CD1c-positive myeloid dendritic cell (primary cell): ENCODE measurements around the gene FAM180A.
"Not testable (repeated sequence)": the region's sequence is repeated elsewhere in the genome, so short reads cannot be mapped to it uniquely, and the experiment has no call there.

Experiments
- DNase-seq: peaks from one replicate; pipeline ENCODE4 v3.0.0-alpha.2; 2016; ENCODE audit errors: extremely low spot score

Gene FAM180A

GRCh38 chr7:135741905-135742304 is 6.7 kb downstream of the FAM180A start:
- no peak for DNase-seq

GRCh38 chr7:135740889-135741288 is 7.7 kb downstream of the FAM180A start:
- no peak for DNase-seq

DNA sequence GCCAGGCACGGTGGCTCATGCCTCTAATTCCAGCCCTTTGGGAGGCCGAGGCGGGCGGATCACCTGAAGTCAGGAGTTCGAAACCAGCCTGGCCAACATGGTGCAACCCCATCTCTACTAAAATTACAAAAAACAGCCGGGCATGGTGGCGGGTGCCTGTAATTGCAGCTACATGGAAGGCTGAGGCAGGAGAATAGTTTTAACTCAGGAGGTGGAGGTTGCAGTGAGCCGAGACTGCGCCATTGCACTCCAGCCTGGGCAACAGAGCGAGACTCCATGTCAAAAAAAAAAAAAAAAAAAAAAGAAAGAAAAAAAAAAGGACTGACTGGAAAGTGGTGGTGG is 11.3 kb downstream of the FAM180A start:
- DNase-seq: not testable (repeated sequence)

DNA sequence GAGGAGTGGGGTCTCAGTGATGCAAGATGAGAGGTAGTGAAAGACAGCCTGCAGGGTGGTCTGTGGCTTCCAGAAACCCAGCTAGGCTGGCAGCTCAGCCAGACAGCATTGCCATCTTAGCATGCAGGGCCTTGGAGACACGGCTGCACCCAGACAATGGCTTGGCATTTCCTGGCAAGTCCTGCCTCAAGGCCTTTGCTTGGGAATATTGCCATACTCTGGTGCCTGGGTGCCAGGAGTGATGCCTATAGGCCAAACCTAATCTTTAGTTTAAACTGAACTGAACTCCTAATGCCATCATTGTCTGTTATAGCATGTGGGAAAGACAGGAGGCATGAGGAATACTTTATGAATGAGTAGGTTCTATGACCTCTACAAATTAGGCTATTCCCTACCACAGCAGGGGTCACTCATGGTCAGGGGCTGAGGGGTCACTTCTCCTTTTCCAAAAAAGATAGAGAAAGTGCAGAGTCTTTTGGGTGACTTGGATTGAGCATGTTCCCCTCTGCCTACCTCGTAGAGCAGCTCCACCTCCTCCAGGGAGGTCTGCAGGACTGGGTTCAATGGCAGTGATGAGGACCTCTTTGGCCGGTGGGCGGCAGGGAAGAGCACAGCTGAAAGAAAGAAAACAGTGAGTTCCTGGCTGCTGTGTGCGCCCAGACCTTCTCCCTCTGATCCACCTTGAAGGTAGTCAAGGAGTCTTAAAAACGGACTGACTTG is 11.9 kb downstream of the FAM180A start:
- DNase-seq: no peak

DNA sequence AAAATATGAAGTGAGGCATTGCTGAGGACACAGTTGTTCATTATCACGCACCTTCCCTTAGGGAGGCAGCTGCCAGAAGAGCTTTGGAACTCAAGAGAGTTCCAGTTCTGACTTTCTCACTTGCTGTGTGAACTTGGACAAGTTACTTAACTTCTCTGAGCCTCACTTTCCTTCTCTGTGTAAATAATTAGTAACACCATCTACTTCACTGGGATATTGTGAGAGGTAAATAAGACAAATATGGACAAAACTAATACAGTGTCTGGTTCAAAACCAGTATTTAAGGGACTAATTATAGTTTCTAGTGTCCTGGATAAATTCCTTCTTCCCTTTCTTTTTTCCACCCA is 14.3 kb downstream of the FAM180A start:
- DNase-seq: no peak

DNA sequence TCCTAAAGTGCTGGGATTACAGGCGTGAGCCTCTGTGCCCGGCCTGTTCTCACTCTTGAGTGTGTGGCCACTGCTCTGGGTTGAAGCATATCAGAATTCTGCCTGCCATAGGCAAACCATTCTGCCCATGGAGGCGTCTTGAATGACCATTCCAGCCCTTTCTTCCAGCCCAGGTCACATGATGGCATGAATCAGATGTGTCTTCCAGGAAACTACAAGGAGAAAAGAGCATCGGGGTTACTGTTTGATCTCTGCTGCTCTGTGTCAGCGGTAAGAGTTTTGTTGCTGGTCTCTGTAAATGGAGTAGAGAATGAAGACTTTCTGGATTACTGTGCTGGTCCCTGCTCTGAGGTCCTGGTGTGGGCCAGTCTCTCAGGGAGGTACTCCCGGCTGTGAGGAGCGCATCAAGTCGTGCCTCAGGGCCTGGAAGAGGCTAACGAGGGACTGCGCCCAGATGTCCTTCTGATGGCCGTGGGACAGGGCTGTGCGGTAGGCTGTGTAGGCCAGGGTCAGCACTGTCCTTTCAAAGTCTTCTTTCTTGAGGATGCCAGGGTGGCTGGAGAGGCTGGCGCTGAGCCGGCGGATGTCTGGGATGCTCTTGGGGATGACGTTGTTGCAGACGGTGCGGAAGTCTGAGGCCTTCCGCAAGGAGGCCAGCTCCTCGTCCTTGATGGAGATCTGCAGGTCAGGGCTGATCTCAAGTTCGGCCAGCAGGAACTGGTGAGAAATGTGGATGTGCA is 14.8 kb downstream of the FAM180A start:
- no peak for DNase-seq

GRCh38 chr7:135731131-135731530 is 17.5 kb downstream of the FAM180A start:
- DNase-seq: no peak

DNA sequence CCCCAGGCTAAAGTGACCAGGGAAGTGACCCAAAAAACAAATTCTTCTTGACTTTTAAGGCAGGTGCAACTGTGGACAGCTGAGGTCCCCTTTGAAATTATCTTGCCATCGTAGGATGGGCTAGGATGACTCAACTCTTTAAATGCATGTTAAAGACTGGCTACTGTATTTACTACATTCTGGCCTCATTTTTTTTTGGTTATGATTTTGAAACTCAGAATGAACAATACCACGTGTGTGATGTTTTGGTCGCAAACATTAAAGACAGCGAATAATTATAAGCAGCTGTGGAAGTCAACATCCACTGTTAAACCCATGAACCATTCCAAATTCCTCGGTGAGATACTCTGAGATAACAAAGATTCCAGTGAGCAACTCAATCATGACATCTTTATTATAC is 19.4 kb downstream of the FAM180A start:
- no peak for DNase-seq

DNA sequence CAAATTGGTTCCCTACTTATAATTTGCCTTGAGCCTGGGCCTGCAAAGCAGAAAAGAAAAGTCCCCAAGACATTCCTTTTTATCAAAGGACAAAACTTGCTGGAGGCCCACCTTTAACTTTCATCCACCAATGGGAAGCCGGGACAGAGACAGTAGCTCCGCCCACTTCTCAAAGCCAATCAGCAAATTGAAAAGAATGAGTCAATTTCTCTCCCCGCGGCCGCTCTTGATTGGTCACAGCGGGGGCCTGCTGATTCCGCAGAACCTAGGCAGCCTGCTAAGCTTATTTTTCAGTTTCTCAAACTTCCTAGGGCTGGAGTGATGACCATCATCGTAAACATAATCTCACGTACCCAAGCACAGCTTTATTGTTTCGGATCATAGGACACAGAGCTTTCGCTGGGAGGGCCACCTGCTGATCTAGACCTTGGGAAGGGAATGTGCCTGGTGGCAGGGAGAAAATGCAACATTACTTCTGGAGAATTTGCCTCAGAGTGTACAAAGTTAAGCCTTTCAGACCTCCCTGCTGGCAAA is 20.4 kb downstream of the FAM180A start, which contains the start of gene SLC13A4:
TSS of gene SLC13A4 (minus strand) at position 51 of the 534 bp plus-strand sequence. CDS start 690 bp downstream, outside the sequence.
- no peak for DNase-seq

GRCh38 chr7:135726911-135727673 is 21.5 kb downstream of the FAM180A start:
- DNase-seq: no peak

DNA sequence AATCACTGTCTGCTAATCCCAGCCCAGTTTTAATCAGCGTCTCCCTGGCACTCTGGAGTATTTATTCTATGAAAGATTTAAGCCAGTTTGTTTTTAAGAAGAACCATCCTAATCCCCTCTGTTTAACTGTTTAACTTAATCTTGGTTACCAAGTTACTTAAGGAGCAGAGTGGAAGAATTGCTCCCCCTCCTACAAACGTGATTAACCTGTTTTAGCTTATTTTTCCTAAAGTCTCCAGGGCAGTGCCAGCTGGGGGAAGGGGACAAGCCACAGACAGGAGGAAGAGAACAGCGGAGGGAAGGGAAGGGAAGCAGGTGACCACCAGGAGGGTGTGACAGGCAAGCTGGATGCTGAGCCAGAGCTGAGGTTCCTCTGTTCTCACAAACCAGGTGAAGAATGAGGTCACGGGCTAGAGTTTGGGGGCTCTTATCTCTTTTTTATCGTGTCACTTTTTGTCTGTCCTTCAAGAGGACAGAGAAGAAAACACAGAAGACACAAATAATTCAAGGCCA is 22.3 kb downstream of the FAM180A start:
- no peak for DNase-seq

- no peak for DNase-seq
Measured at GRCh38 chr7:135723411-135723810, 25.2 kb downstream of the FAM180A start.

GRCh38 chr7:135721198-135721820 is 27.3 kb downstream of the FAM180A start:
- DNase-seq: no peak

DNA sequence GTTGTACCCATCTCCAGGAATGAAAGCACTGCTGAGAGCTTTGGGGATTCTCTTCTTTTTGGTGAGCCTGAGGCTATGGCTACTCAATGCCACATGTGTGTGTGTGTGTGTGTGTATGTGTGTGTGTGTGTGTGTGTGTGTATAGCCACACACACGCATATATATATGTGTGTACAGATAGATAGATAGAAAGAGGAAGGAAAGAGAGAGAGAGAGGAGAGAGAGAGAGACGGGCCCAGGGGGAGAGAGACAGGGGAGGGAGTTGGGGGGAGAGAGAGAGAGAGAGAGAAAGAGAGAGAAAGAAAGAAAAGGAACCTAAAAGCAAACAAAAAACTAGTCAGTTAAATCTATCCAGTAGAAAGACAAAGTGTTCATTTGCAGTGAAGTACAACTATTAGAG is 28.9 kb downstream of the FAM180A start:
- no peak for DNase-seq

- DNase-seq: no peak
Measured at GRCh38 chr7:135718794-135719437, 29.7 kb downstream of the FAM180A start.

DNA sequence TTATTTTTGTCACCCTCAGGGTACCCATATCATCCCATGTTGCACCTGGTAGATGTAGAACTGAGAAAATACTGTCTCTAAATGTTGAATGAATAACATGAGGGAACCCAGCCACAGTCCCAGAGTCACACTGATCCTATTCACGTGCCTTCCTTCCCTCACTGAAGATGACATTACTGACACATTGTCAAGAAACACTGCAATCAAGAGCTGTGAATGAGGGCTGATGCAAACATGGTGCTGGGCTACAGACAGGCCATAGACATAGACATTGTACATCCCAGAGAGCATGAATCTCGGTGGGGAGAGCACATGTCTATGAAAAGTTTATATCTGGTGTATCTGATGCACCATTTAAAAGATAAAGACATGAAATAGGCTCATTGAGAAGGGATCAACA is 30.4 kb downstream of the FAM180A start:
- DNase-seq: no peak

- no peak for DNase-seq
Measured at GRCh38 chr7:135717693-135718092, 30.9 kb downstream of the FAM180A start.

GRCh38 chr7:135716677-135717238 is 31.9 kb downstream of the FAM180A start:
- no peak for DNase-seq

GRCh38 chr7:135715673-135716072 is 32.9 kb downstream of the FAM180A start:
- DNase-seq: no peak

- DNase-seq: no peak
Measured at GRCh38 chr7:135715055-135715522, 33.5 kb downstream of the FAM180A start.

DNA sequence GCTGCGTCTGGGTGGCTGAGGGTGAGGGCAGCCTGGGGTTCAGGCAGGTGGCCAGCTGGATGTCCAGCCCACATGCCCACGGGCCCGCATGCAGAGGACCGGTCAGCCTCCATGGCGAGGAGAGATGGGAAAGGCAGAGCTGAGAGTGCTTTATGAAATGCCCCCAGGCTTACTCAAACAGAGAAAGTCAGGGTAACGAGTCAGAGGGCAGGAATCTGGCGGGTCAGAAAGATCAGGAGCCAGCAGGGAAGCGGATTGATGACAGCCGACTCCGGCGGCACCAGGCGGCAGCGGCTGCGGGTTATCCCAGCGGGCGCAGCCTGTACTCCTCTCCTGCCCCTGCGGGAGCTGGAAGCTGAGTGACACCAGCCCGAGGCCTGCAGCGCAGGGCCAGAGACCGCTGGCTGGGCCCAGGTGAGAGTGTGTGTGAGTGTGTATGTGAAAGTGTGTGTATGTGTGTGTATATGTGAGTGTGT is 34.0 kb downstream of the FAM180A start:
- DNase-seq: no peak
